GM04504 (cell line): ENCODE measurements around the gene FAS.

Source experiments
- DNase-seq: peaks from one replicate; pipeline ENCODE4 v3.0.0-alpha.2; 2012; ENCODE audit warnings: low read depth

The FAS gene

GRCh38 chr10:88971221-88972061, 19.2 kb upstream of the FAS start:
- DNase-seq, result no peak

GRCh38 chr10:88974012-88974411, 16.6 kb upstream of the FAS start:
- DNase-seq, result no peak

GRCh38 chr10:88974446-88975376, 15.9 kb upstream of the FAS start:
- no peak for DNase-seq

GRCh38 chr10:88975377-88975720, 15.2 kb upstream of the FAS start:
- DNase-seq, result no peak

GRCh38 chr10:88978463-88978862, 12.1 kb upstream of the FAS start:
- no peak for DNase-seq

- DNase-seq, result peak; percentile 77
Measured at GRCh38 chr10:88979153-88979562, 11.4 kb upstream of the FAS start.

- DNase-seq, result no peak
Measured at GRCh38 chr10:88979603-88980002, 11.0 kb upstream of the FAS start.

- DNase-seq, result no peak
Measured at GRCh38 chr10:88980247-88980646, 10.4 kb upstream of the FAS start.

GRCh38 chr10:88980800-88981199, 9.8 kb upstream of the FAS start:
- no peak for DNase-seq

GRCh38 chr10:88981435-88981834, 9.2 kb upstream of the FAS start:
- DNase-seq, result no peak

- no peak for DNase-seq
Measured at GRCh38 chr10:88982366-88982765, 8.2 kb upstream of the FAS start.

- DNase-seq, result no peak
Measured at GRCh38 chr10:88983206-88983605, 7.4 kb upstream of the FAS start.

- DNase-seq, result no peak
Measured at GRCh38 chr10:88983939-88984338, 6.7 kb upstream of the FAS start.

- DNase-seq, result no peak
Measured at GRCh38 chr10:88984525-88984924, 6.1 kb upstream of the FAS start.

- DNase-seq, result no peak
Measured at GRCh38 chr10:88986549-88987242, 3.9 kb upstream of the FAS start.

GRCh38 chr10:88987243-88987725, 3.3 kb upstream of the FAS start:
- no peak for DNase-seq

- no peak for DNase-seq
Measured at GRCh38 chr10:88987840-88988239, 2.8 kb upstream of the FAS start.

GRCh38 chr10:88989423-88989822, 1.2 kb upstream of the FAS start:
- no peak for DNase-seq

- peak; percentile 86 for DNase-seq
Measured at GRCh38 chr10:88989824-88990383, 694 bp upstream of the FAS start.

GRCh38 chr10:88991161-88991898, 732 bp downstream of the FAS start:
- no peak for DNase-seq

- DNase-seq, result no peak
Measured at GRCh38 chr10:88991899-88992320, 1.3 kb downstream of the FAS start.
